GM23338 (cell line): ENCODE results near the gene DCAF12.

Experiments used
- CREB1 ChIP-seq: fragments of 250-450 bp; sonication (Bioruptor Pico); IDR thresholded peaks from 2 replicates; pipeline ENCODE4 v1.5.0; 2020; ENCODE audit warnings: low read depth, mild to moderate bottlenecking, moderate library complexity
- CTCF ChIP-seq, 2 experiments: fragments of 200-600 bp in 1 of 2; sonication (generic) in 1 of 2; conservative IDR thresholded peaks; 2 replicates each; pipeline versions ENCODE4 v1.5.1 to v1.6.1; 2016 to 2017; ENCODE audit warnings: antibody characterized with exemption in 2 of 2, low read depth in 2 of 2, mild to moderate bottlenecking in 2 of 2, moderate library complexity in 1 of 2
- ETS1 ChIP-seq: IDR thresholded peaks from 2 replicates; pipeline ENCODE4 v1.6.1; 2016; ENCODE audit warnings: antibody characterized with exemption
- EZH2 ChIP-seq: fragments of 200-600 bp; sonication (generic); IDR thresholded peaks from one replicate; pipeline ENCODE4 v1.8.0; 2017; ENCODE audit warnings: antibody characterized with exemption, mild to moderate bottlenecking, low read depth; ENCODE audit not compliant: unreplicated experiment
- EZH2phosphoT487 ChIP-seq: fragments of 200-600 bp; sonication (generic); IDR thresholded peaks from one replicate; pipeline ENCODE4 v1.8.1; 2018; ENCODE audit warnings: antibody characterized with exemption; ENCODE audit not compliant: unreplicated experiment
- POLR2AphosphoS5 ChIP-seq: IDR thresholded peaks from 2 replicates; pipeline ENCODE4 v1.6.1; 2016; ENCODE audit warnings: antibody characterized with exemption, low read depth
- REST ChIP-seq: IDR thresholded peaks from one replicate; pipeline ENCODE4 v1.6.1; 2018; ENCODE audit warnings: antibody characterized with exemption; ENCODE audit not compliant: unreplicated experiment
- STAT1 ChIP-seq: IDR thresholded peaks from one replicate; pipeline ENCODE4 v1.6.1; 2016; ENCODE audit warnings: antibody characterized with exemption; ENCODE audit not compliant: unreplicated experiment
- ZNF331 ChIP-seq: fragments of 250-450 bp; sonication (Bioruptor Pico); IDR thresholded peaks from 2 replicates; pipeline ENCODE4 v1.5.0; 2020; ENCODE audit warnings: low read depth, mild to moderate bottlenecking, moderate library complexity

GRCh38 chr9:34134521-34134920, 8.0 kb upstream of the DCAF12 start:
- no peak for TF ChIP-seq CTCF (conservative IDR thresholded peaks at IDR 0.05; ENCODE audit: low read depth in 2 of 2)
- no peak for TF ChIP-seq POLR2AphosphoS5
- TF ChIP-seq REST: no peak
- TF ChIP-seq EZH2: no peak
- no peak for TF ChIP-seq EZH2phosphoT487
- TF ChIP-seq STAT1: no peak
- TF ChIP-seq ZNF331 (CRISPR knock-in tag): no peak
- TF ChIP-seq CREB1 (CRISPR knock-in tag): no peak
- no peak for TF ChIP-seq ETS1
